Panc1 (cell line): ENCODE results near the gene ZC3H14. TPM values are rescaled to one million over a fixed set of nuclear protein-coding genes. Genes with fewer than 3 reads are reported as not detected.

ENCODE experiments used
- ATAC-seq: fragments of 200-7000 bp; cut with Tn5 transposase; 2 replicates; pipeline ENCODE4 v1.9.1; 2020; ENCODE audit warnings: mild to moderate bottlenecking, moderate library complexity
- BruUV-seq: library from RNA; stranded (reverse); fragments of 400-500 nt; replicated peaks from 2 replicates; lab custom pipeline; 2021; lab: Mats Ljungman, UMichigan
- CTCF ChIA-PET: fragments of 300-600 bp; sonication (Branson Sonifier 250); formaldehyde crosslinking; loops from one replicate; lab custom pipeline; 2022; ENCODE audit warnings: antibody characterized with exemption; lab: Charles Lee
- POLR2A ChIA-PET: fragments of 300-600 bp; sonication (Branson Sonifier 250); formaldehyde crosslinking; loops from one replicate; lab custom pipeline; 2022; ENCODE audit warnings: antibody characterized with exemption; lab: Charles Lee
- DNase-seq: peaks from one replicate; pipeline ENCODE4 v3.0.0-alpha.2; 2010; ENCODE audit warnings: low read depth, low spot score
- H3K27ac ChIP-seq: 2 replicates; pipeline ENCODE4 v1.5.1; 2011; ENCODE audit warnings: mild to moderate bottlenecking, low read length, inconsistent platforms
- H3K27me3 ChIP-seq: fragments of 200-500 bp; sonication (Bioruptor generic); 2 replicates; pipeline ENCODE4 v1.6.0; 2014; ENCODE audit warnings: low read length, inconsistent platforms; ENCODE audit not compliant: control insufficient read depth, insufficient read depth
- H3K36me3 ChIP-seq: fragments of 200-500 bp; sonication (Bioruptor generic); 2 replicates; pipeline ENCODE4 v1.5.1; 2014; ENCODE audit warnings: inconsistent platforms, mild to moderate bottlenecking, low read length, moderate library complexity; ENCODE audit not compliant: control insufficient read depth, insufficient read depth
- H3K4me1 ChIP-seq: 2 replicates; pipeline ENCODE4 v1.5.1; 2011; ENCODE audit warnings: inconsistent platforms, mild to moderate bottlenecking, low read length, moderate library complexity; ENCODE audit not compliant: control insufficient read depth, insufficient read depth
- H3K4me3 ChIP-seq, 2 experiments: 2 replicates each; pipeline ENCODE4 v1.5.1; 2011 to 2012; ENCODE audit warnings: low read depth in 2 of 2, low read length in 2 of 2, mild to moderate bottlenecking in 2 of 2, inconsistent platforms in 1 of 2, moderate library complexity in 1 of 2
- H3K9me3 ChIP-seq: fragments of 200-500 bp; sonication (Bioruptor generic); 2 replicates; pipeline ENCODE4 v1.5.1; 2014; ENCODE audit warnings: low read depth, mild to moderate bottlenecking, inconsistent platforms, low read length, moderate library complexity; ENCODE audit not compliant: control insufficient read depth, insufficient read depth
- POLR2AphosphoS5 ChIP-seq: IDR thresholded peaks from 2 replicates; pipeline ENCODE4 v1.6.1; 2012; ENCODE audit warnings: mild to moderate bottlenecking, low read depth, low read length, moderate library complexity
- SIN3A ChIP-seq: IDR thresholded peaks from 2 replicates; pipeline ENCODE4 v1.6.1; 2012; ENCODE audit warnings: low read depth, mild to moderate bottlenecking, low read length, moderate library complexity, borderline replicate concordance; ENCODE audit not compliant: insufficient read depth
- TCF7L2 ChIP-seq: IDR thresholded peaks from 2 replicates; pipeline ENCODE4 v1.6.1; 2011; ENCODE audit warnings: mild to moderate bottlenecking, low read depth, low read length, inconsistent platforms
- in situ Hi-C: cut with HindIII; loops from 2 replicates; pipeline ENCODE4 v1.10.0; 2016; ENCODE audit warnings: low sequenced_read_pairs, low pct_unique_long_range_greater_than_20kb
- intact Hi-C: fragments of 100-400 bp; cut with micrococcal nuclease; formaldehyde crosslinking; loops from one replicate; pipeline ENCODE4 v1.10.0; 2022; ENCODE audit not compliant: unreplicated experiment
- total RNA-seq: library from RNA; stranded (reverse); gene quantifications from one replicate; pipeline ENCODE4 v1.2.1, GENCODE V29; 2021; ENCODE audit not compliant: unreplicated experiment
- TF ChIP-seq, protein P1 (sequence below): fragments of 450-650 bp; IDR thresholded peaks from 2 replicates; pipeline ENCODE4 v1.5.1; 2017; ENCODE audit warnings: mild to moderate bottlenecking
- TF ChIP-seq, protein P2 (sequence below), 2 experiments: IDR thresholded peaks; 2 replicates each; pipeline ENCODE4 v1.6.1; 2011 to 2012; ENCODE audit warnings: low read depth in 2 of 2, control low read depth in 1 of 2, low read length in 1 of 2, mild to moderate bottlenecking in 1 of 2, moderate library complexity in 1 of 2; ENCODE audit not compliant: insufficient read depth in 1 of 2

Gene ZC3H14
- total RNA-seq, 1 experiment from 2014 or later: 57.1 TPM

DNA sequence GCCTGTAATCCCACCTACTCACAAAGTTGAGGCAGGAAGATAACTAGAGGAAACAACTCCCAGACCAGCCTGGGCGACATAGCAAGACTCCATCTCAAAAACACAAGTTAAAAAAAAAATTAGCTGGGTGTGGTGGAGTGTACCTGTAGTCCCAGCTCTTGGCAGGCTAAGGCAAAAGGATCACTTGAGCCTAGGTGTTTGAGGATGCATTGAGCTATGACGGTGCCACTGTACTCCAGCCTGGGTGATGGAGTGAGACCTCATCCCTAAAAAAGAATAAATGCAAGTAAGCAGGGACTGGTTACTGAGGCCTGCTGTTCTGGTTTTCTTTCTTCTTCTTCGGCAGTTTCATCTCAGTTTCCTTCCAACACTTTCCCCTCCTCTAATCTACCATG is 15.5 kb upstream of the ZC3H14 start:
- Histone ChIP-seq H3K9me3 (no peaks in the 10 kb centered on the region), H3K27me3 (no peaks in the 10 kb centered on the region), H3K4me3 (no peak overlapping the region), H3K36me3 (peaks cover 8% of the 10 kb centered on the region; the same call in 1 of the 2 replicates), H3K27ac (no peak overlapping the region), H3K4me1 (peaks cover 6% of the 10 kb centered on the region)
- no peak for TF ChIP-seq TCF7L2
- no peak for TF ChIP-seq SIN3A
- TF ChIP-seq, protein P1, sequence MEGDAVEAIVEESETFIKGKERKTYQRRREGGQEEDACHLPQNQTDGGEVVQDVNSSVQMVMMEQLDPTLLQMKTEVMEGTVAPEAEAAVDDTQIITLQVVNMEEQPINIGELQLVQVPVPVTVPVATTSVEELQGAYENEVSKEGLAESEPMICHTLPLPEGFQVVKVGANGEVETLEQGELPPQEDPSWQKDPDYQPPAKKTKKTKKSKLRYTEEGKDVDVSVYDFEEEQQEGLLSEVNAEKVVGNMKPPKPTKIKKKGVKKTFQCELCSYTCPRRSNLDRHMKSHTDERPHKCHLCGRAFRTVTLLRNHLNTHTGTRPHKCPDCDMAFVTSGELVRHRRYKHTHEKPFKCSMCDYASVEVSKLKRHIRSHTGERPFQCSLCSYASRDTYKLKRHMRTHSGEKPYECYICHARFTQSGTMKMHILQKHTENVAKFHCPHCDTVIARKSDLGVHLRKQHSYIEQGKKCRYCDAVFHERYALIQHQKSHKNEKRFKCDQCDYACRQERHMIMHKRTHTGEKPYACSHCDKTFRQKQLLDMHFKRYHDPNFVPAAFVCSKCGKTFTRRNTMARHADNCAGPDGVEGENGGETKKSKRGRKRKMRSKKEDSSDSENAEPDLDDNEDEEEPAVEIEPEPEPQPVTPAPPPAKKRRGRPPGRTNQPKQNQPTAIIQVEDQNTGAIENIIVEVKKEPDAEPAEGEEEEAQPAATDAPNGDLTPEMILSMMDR: no peak
- TF ChIP-seq, protein P2, sequence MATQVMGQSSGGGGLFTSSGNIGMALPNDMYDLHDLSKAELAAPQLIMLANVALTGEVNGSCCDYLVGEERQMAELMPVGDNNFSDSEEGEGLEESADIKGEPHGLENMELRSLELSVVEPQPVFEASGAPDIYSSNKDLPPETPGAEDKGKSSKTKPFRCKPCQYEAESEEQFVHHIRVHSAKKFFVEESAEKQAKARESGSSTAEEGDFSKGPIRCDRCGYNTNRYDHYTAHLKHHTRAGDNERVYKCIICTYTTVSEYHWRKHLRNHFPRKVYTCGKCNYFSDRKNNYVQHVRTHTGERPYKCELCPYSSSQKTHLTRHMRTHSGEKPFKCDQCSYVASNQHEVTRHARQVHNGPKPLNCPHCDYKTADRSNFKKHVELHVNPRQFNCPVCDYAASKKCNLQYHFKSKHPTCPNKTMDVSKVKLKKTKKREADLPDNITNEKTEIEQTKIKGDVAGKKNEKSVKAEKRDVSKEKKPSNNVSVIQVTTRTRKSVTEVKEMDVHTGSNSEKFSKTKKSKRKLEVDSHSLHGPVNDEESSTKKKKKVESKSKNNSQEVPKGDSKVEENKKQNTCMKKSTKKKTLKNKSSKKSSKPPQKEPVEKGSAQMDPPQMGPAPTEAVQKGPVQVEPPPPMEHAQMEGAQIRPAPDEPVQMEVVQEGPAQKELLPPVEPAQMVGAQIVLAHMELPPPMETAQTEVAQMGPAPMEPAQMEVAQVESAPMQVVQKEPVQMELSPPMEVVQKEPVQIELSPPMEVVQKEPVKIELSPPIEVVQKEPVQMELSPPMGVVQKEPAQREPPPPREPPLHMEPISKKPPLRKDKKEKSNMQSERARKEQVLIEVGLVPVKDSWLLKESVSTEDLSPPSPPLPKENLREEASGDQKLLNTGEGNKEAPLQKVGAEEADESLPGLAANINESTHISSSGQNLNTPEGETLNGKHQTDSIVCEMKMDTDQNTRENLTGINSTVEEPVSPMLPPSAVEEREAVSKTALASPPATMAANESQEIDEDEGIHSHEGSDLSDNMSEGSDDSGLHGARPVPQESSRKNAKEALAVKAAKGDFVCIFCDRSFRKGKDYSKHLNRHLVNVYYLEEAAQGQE (IDR thresholded peaks at IDR 0.05; ENCODE audit: insufficient read depth in 1 of 2, low read depth in 2 of 2, low read length in 1 of 2): no peak
- no peak for TF ChIP-seq POLR2AphosphoS5
- in situ Hi-C loops: no loop called here
- CTCF ChIA-PET: interaction anchor here (0.7 kb wide), 1 partner anchor 358 kb away, joined by 5 read pairs; no protein-coding TSS in a partner anchor
- intact Hi-C loops: no loop called here
- DNase-seq (no peak), ATAC-seq (no peak)
- POLR2A ChIA-PET: no interaction called here
- no TSS peak for BruUV-seq

DNA sequence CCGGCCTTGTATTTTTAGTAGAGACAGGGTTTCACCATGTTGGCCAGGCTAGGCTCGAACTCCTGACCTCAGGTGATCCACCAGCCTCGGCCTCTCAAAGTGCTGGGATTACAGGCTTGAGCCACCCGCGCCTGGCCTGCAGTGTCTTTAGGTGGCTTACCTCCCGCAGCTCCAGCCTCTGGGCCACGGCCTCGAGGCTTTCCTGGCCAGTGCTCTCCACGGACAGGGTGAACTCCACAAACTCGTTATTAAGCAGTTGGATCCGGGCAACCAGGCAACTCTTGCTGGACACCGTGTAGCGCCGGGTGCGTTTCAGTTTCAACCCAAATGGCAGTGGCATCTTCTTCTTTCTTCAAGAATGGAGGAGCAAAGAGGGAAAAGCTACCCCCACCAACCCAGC is 12.8 kb upstream of the ZC3H14 start:
- H3K27ac ChIP-seq: no peak overlapping the region
- TF ChIP-seq TCF7L2: no peak
- TF ChIP-seq, protein P1: no peak
- TF ChIP-seq, protein P2 (IDR thresholded peaks at IDR 0.05; ENCODE audit: insufficient read depth in 1 of 2, low read depth in 2 of 2, low read length in 1 of 2): no peak
- TF ChIP-seq SIN3A: no peak
- TF ChIP-seq POLR2AphosphoS5: no peak
- no peak for ATAC-seq
- H3K36me3 ChIP-seq: peaks cover 8% of the 10 kb centered on the region; the same call in 1 of the 2 replicates
- CTCF ChIA-PET: no interaction called here
- H3K4me1 ChIP-seq: peaks cover 15% of the 10 kb centered on the region
- no peak for DNase-seq
- H3K9me3 ChIP-seq: no peaks in the 10 kb centered on the region
- no TSS peak for BruUV-seq
- in situ Hi-C loops (no loop called here), intact Hi-C loops (loop anchor here (10.0 kb wide), 1 partner anchor 55 kb away; no protein-coding TSS in a partner anchor)
- H3K27me3 ChIP-seq: no peaks in the 10 kb centered on the region
- POLR2A ChIA-PET: no interaction called here
- H3K4me3 ChIP-seq: no peak overlapping the region
